ENCODE data around the gene LECT2.

- TF ChIP-seq, protein P1, sequence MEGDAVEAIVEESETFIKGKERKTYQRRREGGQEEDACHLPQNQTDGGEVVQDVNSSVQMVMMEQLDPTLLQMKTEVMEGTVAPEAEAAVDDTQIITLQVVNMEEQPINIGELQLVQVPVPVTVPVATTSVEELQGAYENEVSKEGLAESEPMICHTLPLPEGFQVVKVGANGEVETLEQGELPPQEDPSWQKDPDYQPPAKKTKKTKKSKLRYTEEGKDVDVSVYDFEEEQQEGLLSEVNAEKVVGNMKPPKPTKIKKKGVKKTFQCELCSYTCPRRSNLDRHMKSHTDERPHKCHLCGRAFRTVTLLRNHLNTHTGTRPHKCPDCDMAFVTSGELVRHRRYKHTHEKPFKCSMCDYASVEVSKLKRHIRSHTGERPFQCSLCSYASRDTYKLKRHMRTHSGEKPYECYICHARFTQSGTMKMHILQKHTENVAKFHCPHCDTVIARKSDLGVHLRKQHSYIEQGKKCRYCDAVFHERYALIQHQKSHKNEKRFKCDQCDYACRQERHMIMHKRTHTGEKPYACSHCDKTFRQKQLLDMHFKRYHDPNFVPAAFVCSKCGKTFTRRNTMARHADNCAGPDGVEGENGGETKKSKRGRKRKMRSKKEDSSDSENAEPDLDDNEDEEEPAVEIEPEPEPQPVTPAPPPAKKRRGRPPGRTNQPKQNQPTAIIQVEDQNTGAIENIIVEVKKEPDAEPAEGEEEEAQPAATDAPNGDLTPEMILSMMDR (IDR thresholded peaks at IDR 0.05 in 4 of 5, conservative IDR thresholded peaks at IDR 0.05 in 1 of 5): no peak
- TF ChIP-seq POLR2A (IDR thresholded peaks at IDR 0.05): no peak
Observed at GRCh38 chr5:135964670-135965320, 10.0 kb upstream of the LECT2 start.
